ENCODE measurements around the gene CAMK2D.

CAMK2D gene

GRCh38 chr4:113617195-113617594 lies 144.3 kb downstream of the CAMK2D start:
- no peak for TF ChIP-seq ZNF8 (CRISPR knock-in tag; IDR thresholded peaks at IDR 0.05)
- TF ChIP-seq ZC3H10 (CRISPR knock-in tag; IDR thresholded peaks at IDR 0.05): no peak
- TF ChIP-seq, protein P1, sequence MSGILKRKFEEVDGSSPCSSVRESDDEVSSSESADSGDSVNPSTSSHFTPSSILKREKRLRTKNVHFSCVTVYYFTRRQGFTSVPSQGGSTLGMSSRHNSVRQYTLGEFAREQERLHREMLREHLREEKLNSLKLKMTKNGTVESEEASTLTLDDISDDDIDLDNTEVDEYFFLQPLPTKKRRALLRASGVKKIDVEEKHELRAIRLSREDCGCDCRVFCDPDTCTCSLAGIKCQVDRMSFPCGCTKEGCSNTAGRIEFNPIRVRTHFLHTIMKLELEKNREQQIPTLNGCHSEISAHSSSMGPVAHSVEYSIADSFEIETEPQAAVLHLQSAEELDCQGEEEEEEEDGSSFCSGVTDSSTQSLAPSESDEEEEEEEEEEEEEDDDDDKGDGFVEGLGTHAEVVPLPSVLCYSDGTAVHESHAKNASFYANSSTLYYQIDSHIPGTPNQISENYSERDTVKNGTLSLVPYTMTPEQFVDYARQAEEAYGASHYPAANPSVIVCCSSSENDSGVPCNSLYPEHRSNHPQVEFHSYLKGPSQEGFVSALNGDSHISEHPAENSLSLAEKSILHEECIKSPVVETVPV (CRISPR knock-in tag; IDR thresholded peaks at IDR 0.05): no peak
- TF ChIP-seq, protein P2, sequence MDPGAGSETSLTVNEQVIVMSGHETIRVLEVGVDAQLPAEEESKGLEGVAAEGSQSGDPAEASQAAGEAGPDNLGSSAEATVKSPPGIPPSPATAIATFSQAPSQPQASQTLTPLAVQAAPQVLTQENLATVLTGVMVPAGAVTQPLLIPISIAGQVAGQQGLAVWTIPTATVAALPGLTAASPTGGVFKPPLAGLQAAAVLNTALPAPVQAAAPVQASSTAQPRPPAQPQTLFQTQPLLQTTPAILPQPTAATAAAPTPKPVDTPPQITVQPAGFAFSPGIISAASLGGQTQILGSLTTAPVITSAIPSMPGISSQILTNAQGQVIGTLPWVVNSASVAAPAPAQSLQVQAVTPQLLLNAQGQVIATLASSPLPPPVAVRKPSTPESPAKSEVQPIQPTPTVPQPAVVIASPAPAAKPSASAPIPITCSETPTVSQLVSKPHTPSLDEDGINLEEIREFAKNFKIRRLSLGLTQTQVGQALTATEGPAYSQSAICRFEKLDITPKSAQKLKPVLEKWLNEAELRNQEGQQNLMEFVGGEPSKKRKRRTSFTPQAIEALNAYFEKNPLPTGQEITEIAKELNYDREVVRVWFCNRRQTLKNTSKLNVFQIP (CRISPR knock-in tag; IDR thresholded peaks at IDR 0.05; ENCODE audit: borderline replicate concordance, low read depth): no peak
- no peak for TF ChIP-seq RARB (CRISPR knock-in tag; IDR thresholded peaks at IDR 0.05)
- no peak for TF ChIP-seq ISL1 (CRISPR knock-in tag; IDR thresholded peaks at IDR 0.05)
- TF ChIP-seq SNAI2 (CRISPR knock-in tag; IDR thresholded peaks at IDR 0.05): no peak
- TF ChIP-seq GLIS3 (CRISPR knock-in tag; IDR thresholded peaks at IDR 0.05): no peak
- TF ChIP-seq PPARA (CRISPR knock-in tag; IDR thresholded peaks at IDR 0.05; ENCODE audit: borderline replicate concordance): no peak
- TF ChIP-seq TOX (CRISPR knock-in tag; IDR thresholded peaks at IDR 0.05; ENCODE audit: borderline replicate concordance): no peak
- ATAC-seq: no peak

DNA sequence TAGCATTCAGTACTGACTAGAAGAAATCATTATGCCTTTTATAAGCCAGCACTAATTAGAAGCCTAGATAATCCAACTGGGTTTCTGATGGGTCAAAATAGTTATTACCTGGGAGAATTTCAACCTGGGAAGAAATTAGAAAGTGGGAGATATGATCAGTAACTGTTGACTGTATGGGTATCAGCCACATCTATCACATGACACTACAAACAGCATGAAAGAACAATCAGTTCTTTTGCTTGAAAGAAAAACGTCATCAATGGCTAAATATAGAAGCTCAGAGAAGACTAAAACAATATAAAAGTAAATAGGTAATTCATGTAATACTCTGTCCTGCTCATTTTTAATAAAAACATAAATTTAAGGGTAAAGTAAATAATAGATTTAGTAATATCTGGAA lies 145.1 kb downstream of the CAMK2D start:
- TF ChIP-seq TOX (CRISPR knock-in tag; IDR thresholded peaks at IDR 0.05; ENCODE audit: borderline replicate concordance): no peak
- TF ChIP-seq SNAI2 (CRISPR knock-in tag; IDR thresholded peaks at IDR 0.05): no peak
- TF ChIP-seq ZNF70 (CRISPR knock-in tag; IDR thresholded peaks at IDR 0.05): no peak
- no peak for TF ChIP-seq CSDC2 (CRISPR knock-in tag; IDR thresholded peaks at IDR 0.05)
- no peak for TF ChIP-seq OSR1 (CRISPR knock-in tag; IDR thresholded peaks at IDR 0.05)
- TF ChIP-seq, protein P3, sequence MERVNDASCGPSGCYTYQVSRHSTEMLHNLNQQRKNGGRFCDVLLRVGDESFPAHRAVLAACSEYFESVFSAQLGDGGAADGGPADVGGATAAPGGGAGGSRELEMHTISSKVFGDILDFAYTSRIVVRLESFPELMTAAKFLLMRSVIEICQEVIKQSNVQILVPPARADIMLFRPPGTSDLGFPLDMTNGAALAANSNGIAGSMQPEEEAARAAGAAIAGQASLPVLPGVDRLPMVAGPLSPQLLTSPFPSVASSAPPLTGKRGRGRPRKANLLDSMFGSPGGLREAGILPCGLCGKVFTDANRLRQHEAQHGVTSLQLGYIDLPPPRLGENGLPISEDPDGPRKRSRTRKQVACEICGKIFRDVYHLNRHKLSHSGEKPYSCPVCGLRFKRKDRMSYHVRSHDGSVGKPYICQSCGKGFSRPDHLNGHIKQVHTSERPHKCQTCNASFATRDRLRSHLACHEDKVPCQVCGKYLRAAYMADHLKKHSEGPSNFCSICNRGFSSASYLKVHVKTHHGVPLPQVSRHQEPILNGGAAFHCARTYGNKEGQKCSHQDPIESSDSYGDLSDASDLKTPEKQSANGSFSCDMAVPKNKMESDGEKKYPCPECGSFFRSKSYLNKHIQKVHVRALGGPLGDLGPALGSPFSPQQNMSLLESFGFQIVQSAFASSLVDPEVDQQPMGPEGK (CRISPR knock-in tag; IDR thresholded peaks at IDR 0.05; ENCODE audit: borderline replicate concordance): no peak
- TF ChIP-seq BACH2 (CRISPR knock-in tag; IDR thresholded peaks at IDR 0.05; ENCODE audit: borderline replicate concordance): no peak
- TF ChIP-seq GLIS3 (CRISPR knock-in tag; IDR thresholded peaks at IDR 0.05): no peak
- no peak for TF ChIP-seq ISL1 (CRISPR knock-in tag; IDR thresholded peaks at IDR 0.05)
- TF ChIP-seq ARNTL (CRISPR knock-in tag; IDR thresholded peaks at IDR 0.05; ENCODE audit: borderline replicate concordance, low read depth): no peak
- TF ChIP-seq PPARA (CRISPR knock-in tag; IDR thresholded peaks at IDR 0.05; ENCODE audit: borderline replicate concordance): no peak
- TF ChIP-seq, protein P4, sequence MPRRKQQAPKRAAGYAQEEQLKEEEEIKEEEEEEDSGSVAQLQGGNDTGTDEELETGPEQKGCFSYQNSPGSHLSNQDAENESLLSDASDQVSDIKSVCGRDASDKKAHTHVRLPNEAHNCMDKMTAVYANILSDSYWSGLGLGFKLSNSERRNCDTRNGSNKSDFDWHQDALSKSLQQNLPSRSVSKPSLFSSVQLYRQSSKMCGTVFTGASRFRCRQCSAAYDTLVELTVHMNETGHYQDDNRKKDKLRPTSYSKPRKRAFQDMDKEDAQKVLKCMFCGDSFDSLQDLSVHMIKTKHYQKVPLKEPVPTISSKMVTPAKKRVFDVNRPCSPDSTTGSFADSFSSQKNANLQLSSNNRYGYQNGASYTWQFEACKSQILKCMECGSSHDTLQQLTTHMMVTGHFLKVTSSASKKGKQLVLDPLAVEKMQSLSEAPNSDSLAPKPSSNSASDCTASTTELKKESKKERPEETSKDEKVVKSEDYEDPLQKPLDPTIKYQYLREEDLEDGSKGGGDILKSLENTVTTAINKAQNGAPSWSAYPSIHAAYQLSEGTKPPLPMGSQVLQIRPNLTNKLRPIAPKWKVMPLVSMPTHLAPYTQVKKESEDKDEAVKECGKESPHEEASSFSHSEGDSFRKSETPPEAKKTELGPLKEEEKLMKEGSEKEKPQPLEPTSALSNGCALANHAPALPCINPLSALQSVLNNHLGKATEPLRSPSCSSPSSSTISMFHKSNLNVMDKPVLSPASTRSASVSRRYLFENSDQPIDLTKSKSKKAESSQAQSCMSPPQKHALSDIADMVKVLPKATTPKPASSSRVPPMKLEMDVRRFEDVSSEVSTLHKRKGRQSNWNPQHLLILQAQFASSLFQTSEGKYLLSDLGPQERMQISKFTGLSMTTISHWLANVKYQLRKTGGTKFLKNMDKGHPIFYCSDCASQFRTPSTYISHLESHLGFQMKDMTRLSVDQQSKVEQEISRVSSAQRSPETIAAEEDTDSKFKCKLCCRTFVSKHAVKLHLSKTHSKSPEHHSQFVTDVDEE (CRISPR knock-in tag; IDR thresholded peaks at IDR 0.05): no peak
- no peak for TF ChIP-seq TCF4 (CRISPR knock-in tag; IDR thresholded peaks at IDR 0.05; ENCODE audit: borderline replicate concordance)
- TF ChIP-seq, protein P1 (CRISPR knock-in tag; IDR thresholded peaks at IDR 0.05): no peak
- TF ChIP-seq ZFP30 (CRISPR knock-in tag; IDR thresholded peaks at IDR 0.05): no peak
- no peak for ATAC-seq

DNA sequence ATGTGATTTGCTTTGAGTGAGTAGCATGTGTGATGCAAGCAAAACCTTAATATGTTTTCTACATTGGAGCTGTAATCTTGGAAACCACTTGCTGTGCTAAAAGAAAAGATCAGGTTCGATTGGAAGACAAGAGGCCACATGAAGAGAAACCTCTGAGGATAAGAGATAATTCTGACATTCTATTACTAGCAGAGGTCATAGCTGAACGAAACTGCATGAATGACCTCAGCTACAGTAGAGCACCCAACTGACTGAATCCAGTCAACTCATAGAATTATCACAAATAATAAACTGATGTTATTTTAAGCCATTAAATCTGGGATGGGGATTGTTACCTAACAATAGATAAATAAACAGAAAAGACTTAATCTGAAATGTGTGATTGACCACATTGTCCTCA lies 147.1 kb downstream of the CAMK2D start:
- TF ChIP-seq ARNTL (CRISPR knock-in tag; IDR thresholded peaks at IDR 0.05; ENCODE audit: borderline replicate concordance, low read depth): no peak
- TF ChIP-seq ESRRG (CRISPR knock-in tag; IDR thresholded peaks at IDR 0.05): no peak
- TF ChIP-seq, protein P1 (CRISPR knock-in tag; IDR thresholded peaks at IDR 0.05): no peak
- TF ChIP-seq ZFP3 (CRISPR knock-in tag; IDR thresholded peaks at IDR 0.05): no peak
- TF ChIP-seq TOX (CRISPR knock-in tag; IDR thresholded peaks at IDR 0.05; ENCODE audit: borderline replicate concordance): no peak
- TF ChIP-seq PPARA (CRISPR knock-in tag; IDR thresholded peaks at IDR 0.05; ENCODE audit: borderline replicate concordance): no peak
- TF ChIP-seq, protein P3 (CRISPR knock-in tag; IDR thresholded peaks at IDR 0.05; ENCODE audit: borderline replicate concordance): no peak
- no peak for TF ChIP-seq ZC3H10 (CRISPR knock-in tag; IDR thresholded peaks at IDR 0.05)
- TF ChIP-seq RARB (CRISPR knock-in tag; IDR thresholded peaks at IDR 0.05): no peak
- TF ChIP-seq OSR1 (CRISPR knock-in tag; IDR thresholded peaks at IDR 0.05): no peak
- TF ChIP-seq BACH2 (CRISPR knock-in tag; IDR thresholded peaks at IDR 0.05; ENCODE audit: borderline replicate concordance): no peak
- no peak for ATAC-seq
